GM15510 (cell line): Measurements from ENCODE around the gene SMPD4.
A peak's percentile ranks its signal among the peaks of the same experiment; 100 is the strongest.

Experiments
- POLR2A ChIP-seq: IDR thresholded peaks from 3 replicates; pipeline ENCODE4 v1.6.1; 2011; ENCODE audit warnings: borderline replicate concordance; ENCODE audit not compliant: insufficient read length; ENCODE audit errors: extremely low read depth

Gene SMPD4

DNA sequence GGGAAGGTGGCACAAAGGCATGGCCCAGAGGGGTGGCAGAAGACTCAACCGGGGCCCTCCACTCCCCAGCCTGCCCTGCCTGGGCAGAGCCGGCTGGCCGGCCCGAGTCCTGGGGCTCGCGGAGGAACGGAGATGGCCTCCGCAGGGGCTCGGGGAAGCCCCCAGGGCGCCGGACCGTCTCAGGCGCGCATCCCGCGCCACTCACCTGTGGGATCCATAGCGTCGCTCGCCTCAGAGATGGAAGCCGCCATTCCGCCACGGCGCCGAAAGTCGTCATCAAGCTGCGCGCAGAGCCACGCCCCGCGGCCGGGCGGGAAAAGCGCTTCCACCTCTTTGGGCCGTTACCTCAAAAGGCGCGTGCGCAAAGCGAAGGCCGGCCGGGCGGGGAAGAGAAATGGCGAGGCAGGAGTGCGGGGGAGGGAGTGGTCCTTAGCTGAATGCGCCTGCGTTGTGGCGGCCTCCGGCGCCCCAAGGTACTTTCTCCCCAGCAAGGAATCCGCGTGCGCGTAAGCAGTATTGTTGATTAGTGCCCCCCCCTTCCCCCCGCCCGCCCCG is at the start of gene SMPD4:
TSS of gene SMPD4 (minus strand) at position 278 of the 555 bp plus-strand sequence. CDS start 5,010 bp downstream, outside the sequence.
- TF ChIP-seq POLR2A: peak; percentile 61

GRCh38 chr2:130198343-130198742 is 16.9 kb upstream of the SMPD4 start, which contains the start of gene TUBA3E:
Gene TUBA3E, minus strand, starts transcription at chr2:130198439. Its CDS starts 79 bp downstream, at chr2:130198360.
- no peak for TF ChIP-seq POLR2A

DNA sequence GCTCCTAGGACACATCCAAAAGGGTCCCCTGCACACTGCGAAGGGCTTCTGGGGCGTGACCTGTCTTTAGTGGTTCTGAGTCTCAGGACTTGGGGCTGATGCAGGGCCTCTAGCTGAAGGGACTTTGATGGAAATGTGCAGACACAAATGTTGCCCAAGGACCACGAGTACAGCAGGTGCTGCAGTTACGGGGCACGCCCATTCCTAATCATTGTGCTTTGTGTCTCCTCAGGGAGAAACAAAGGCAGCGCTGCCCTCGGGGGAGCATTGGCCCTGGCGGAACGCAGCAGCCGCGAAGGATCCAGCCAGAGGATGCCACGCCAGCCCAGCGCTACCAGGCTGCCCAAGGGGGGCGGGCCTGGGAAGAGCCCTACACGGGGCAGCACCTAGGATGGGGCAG is 8.8 kb upstream of the SMPD4 start:
- no peak for TF ChIP-seq POLR2A

DNA sequence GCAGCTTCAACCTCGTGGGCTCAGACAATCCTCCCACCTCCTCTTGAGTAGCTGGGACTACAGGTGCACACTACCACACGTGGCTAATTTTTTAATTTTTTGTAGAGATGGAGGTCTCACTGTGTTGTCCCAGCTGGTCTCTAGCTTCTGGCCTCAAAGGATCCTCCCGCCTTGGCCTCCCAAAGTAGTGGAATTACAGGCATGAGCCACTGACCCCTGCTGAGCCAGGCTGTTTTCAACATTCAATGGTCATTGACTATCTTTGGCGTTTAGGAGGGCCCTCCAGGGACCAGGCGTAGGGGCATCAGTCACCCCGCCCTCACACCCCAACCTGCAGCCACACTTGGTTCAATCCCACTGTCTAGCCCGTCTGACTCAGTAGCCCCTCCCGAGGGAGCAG is 5.9 kb upstream of the SMPD4 start:
- TF ChIP-seq POLR2A: no peak

DNA sequence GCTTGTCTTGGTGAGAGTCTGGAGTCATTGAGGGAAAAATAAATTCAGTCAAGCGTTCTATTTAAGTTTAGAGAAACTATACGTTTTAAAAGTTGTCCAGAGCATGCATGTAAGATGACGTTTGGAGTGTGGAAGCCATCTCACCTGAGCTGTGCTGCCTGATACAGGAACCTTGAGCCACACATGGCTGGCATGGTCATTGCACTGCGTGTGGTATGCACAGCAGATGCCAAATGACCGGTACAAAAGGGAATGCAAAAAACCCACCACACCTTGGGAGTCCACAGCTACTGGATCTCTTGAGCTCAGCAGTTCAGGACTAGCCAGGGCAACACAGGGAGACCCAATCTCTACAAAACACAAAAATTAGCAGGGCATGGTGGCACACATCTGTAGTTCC is 5.0 kb upstream of the SMPD4 start:
- TF ChIP-seq POLR2A: no peak

- no peak for TF ChIP-seq POLR2A
Measured at GRCh38 chr2:130185896-130186295, 4.5 kb upstream of the SMPD4 start.

DNA sequence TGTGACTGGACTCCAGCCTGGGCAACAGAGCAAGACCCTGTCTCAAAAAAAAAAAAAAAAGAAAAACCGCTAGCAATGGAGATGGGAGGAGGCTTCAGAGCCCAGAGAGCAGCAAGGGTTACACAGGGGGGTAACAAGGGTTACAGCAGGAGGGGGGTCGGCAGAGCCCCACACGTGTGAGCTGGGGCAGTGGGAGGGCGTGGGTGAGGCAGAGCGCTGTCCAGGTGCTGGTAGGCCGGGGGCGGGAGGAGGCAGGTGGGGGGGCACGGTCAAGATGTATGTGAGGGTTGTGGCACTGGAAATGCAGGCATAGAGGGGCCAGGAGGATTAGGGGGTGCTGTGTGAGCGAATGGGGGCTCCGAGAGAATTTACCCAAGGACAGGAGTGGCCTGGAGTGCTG is 4.0 kb upstream of the SMPD4 start:
- no peak for TF ChIP-seq POLR2A

- TF ChIP-seq POLR2A: no peak
Measured at GRCh38 chr2:130183512-130184373, 2.3 kb upstream of the SMPD4 start.

DNA sequence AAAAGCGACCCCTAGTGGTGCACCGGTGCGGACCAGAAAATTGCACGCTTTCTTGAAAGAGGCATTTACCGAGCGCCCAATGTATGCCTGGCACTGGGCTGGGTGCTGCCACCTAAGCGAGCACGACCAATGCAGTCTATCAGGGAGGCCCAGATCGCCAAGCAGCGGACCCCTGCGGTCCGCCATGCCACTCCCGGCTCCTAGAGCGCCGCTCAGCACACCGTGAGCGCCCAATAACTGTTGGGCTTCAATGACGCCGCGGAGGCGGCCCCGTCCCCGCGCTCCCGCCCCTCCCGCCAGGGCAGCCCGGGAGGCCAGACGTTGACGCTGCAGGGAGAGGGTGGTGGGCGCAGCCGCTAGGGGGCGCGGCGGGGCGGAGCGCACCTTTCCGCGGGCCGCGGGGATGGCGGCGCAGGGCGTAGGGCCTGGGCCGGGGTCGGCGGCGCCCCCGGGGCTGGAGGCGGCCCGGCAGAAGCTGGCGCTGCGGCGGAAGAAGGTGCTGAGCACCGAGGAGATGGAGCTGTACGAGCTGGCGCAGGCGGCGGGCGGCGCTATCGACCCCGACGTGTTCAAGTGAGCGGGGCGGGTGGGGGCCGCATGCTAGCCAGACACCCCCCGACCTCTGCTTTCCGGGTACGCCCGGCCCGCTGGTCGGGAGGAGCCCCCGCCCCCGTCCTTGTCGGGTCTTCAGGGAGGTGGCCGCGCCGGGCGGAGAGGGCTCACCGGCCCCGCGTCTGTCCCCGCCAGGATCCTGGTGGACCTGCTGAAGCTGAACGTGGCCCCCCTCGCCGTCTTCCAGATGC is 679 bp upstream of the SMPD4 start, which contains the start of gene MZT2B:
TSS of gene MZT2B (plus strand) at position 383 of the 803 bp plus-strand sequence. CDS start at position 404, 21 bp downstream.
- peak; percentile 68 for TF ChIP-seq POLR2A

DNA sequence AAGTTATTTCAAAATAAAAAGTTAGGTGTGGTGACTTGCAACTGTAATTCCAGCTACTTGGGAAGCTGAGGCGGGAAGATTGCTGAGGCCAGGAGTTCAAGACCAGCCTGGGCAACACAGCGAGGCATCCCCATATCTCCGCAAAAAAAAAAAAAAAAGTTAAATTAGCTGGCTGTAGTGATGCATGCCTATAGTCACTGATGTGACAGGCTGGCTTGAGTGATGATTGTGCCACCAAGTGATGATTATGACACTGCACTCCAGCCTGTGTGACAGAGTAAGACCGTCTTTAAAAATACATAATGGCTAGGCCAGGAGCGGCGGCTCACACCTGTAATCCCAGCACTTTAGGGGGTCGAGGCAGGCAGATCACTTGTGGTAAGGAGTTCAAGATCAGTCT is 11.5 kb downstream of the SMPD4 start:
- TF ChIP-seq POLR2A: no peak

- no peak for TF ChIP-seq POLR2A
Measured at GRCh38 chr2:130165293-130166016, 15.9 kb downstream of the SMPD4 start.

DNA sequence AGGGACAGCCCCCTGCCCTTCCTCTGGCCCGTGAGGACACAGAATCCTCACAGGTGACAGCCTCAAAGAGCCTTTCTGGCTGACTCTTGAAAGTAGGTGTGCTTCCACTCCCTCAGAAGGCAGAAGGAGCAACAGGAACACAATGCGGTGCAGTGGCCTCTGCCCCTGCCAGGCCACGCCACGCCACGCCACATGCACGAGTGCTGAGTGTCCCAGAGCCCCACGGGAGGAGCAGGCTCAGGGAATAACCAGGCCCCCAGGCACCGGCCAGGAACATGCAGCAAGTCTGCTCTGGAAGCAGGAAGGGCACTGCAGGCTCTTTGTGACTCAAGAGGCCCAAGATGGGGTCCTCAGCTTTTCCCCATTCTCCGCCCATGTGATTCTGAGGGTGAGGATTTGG is 18.4 kb downstream of the SMPD4 start:
- no peak for TF ChIP-seq POLR2A

DNA sequence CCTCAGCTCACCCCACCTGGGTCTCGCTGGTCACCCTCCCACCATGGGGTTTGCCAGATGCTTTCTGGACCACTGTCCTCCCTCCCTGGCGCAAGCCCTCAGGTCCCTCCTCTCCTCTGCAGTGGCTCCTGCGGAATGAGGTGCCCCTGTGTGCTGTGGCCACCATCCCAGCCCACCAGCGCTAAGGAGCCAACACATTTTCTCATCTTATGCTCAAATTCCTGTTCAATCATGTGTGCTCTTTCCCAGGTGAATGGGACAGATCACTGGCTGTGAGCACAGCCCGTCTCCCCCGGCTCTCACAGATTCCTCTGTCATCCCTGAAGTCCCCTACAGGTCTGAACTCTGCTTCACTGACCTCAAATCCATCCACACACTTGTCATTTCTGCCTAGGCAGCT is 21.3 kb downstream of the SMPD4 start:
- no peak for TF ChIP-seq POLR2A

GRCh38 chr2:130158631-130159030 is 22.8 kb downstream of the SMPD4 start:
- TF ChIP-seq POLR2A: no peak
